OCI-LY3 (cell line): ENCODE measurements around the gene SLC22A4.

Source experiments
- EZH2phosphoT487 ChIP-seq: fragments of 200-600 bp; shearing (Covaris generic); IDR thresholded peaks from 2 replicates; pipeline ENCODE4 v1.6.1; 2018; ENCODE audit warnings: antibody characterized with exemption, mixed run types, low read depth
- TF ChIP-seq, protein P1 (sequence below): fragments of 200-600, 300-600 bp; sonication (generic); IDR thresholded peaks from 2 replicates; pipeline ENCODE4 v1.5.1; 2014; ENCODE audit warnings: antibody characterized with exemption, low read length, low read depth

DNA sequence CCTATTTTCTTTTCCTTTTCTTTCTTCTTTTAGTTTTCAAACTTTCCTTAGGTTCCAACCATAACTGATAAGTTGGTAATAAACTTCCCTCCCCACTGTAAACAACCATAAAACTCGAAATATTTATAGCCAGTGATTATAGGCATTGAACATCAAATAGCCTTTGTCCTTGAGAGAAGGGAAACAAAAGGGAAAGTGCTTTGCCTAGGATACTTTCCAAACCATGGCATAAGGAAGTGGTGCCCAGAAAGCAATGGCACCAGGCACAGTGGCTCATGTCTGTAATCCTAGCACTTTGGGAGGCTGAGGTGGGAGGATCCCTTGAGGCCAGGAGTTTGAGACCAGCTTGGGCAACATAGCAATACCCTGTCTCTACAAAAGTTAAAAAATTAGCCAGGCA, 48.6 kb upstream of the SLC22A4 start:
- TF ChIP-seq, protein P1, sequence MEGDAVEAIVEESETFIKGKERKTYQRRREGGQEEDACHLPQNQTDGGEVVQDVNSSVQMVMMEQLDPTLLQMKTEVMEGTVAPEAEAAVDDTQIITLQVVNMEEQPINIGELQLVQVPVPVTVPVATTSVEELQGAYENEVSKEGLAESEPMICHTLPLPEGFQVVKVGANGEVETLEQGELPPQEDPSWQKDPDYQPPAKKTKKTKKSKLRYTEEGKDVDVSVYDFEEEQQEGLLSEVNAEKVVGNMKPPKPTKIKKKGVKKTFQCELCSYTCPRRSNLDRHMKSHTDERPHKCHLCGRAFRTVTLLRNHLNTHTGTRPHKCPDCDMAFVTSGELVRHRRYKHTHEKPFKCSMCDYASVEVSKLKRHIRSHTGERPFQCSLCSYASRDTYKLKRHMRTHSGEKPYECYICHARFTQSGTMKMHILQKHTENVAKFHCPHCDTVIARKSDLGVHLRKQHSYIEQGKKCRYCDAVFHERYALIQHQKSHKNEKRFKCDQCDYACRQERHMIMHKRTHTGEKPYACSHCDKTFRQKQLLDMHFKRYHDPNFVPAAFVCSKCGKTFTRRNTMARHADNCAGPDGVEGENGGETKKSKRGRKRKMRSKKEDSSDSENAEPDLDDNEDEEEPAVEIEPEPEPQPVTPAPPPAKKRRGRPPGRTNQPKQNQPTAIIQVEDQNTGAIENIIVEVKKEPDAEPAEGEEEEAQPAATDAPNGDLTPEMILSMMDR, result no peak
- no peak for TF ChIP-seq EZH2phosphoT487
